Prostate gland (tissue), 2 donors: ENCODE data around the gene EXOC2. TPM values are rescaled to one million over a fixed set of nuclear protein-coding genes. Genes with fewer than 3 reads are reported as not detected.

Experiments used
- DNase-seq: peaks from one replicate; pipeline ENCODE4 v3.0.0-alpha.2; 2019; ENCODE audit warnings: low spot score
- H3K27ac ChIP-seq, 2 donors: fragments of 200-600 bp; sonication (generic); 2 replicates each; pipeline ENCODE4 v1.5.1; 2017 to 2019
- H3K27me3 ChIP-seq: fragments of 200-600 bp; sonication (generic); replicated peaks from 2 replicates; pipeline ENCODE4 v1.5.1; 2019; ENCODE audit not compliant: insufficient read depth
- H3K36me3 ChIP-seq, 2 donors: fragments of 200-600 bp; sonication (generic); 1 replicate in 1 of 2; 2 replicates in 1 of 2; pipeline versions ENCODE4 v1.5.1 to v1.8.1; 2017 to 2019
- H3K4me1 ChIP-seq: fragments of 200-600 bp; sonication (generic); replicated peaks from 2 replicates; pipeline ENCODE4 v1.5.1; 2019
- H3K4me3 ChIP-seq, 2 donors: fragments of 200-600 bp; sonication (generic); 2 replicates each; pipeline ENCODE4 v1.5.1; 2017 to 2019
- H3K9me3 ChIP-seq: fragments of 200-600 bp; sonication (generic); 2 replicates; pipeline ENCODE4 v1.5.1; 2017
- CTCF ChIP-seq, 4 experiments: fragments of 200-600 bp in 2 of 4; fragments of 450-650 bp in 2 of 4; sonication (generic) in 2 of 4; IDR thresholded peaks; 1 replicate in 3 of 4; 2 replicates in 1 of 4; pipeline ENCODE4 v1.5.1; 2016 to 2019; ENCODE audit warnings: antibody characterized with exemption in 4 of 4, mild to moderate bottlenecking in 2 of 4, moderate library complexity in 2 of 4
- POLR2A ChIP-seq: fragments of 450-650 bp; IDR thresholded peaks from one replicate; pipeline ENCODE4 v1.6.1; 2016; ENCODE audit warnings: antibody characterized with exemption, mild to moderate bottlenecking
- POLR2AphosphoS5 ChIP-seq: sonication (generic); formaldehyde crosslinking; IDR thresholded peaks from one replicate; pipeline ENCODE4 v1.6.1; 2017; ENCODE audit warnings: antibody characterized with exemption
- WGBS: methylation state at CpG from one replicate; pipeline ENCODE4 v1.1.5; 2018; 5-methylcytosine and 5-hydroxymethylcytosine counted together
- intact Hi-C: fragments of 100-400 bp; cut with DNase I; formaldehyde crosslinking; loops from one replicate; pipeline ENCODE4 v1.14.2; 2022
- total RNA-seq, 2 donors: library from RNA; depleted of rRNA; stranded (reverse); fragments of >200 nt; gene quantifications; one replicate each; pipeline ENCODE4 v1.1.0, GENCODE V29; 2016

The EXOC2 gene
- total RNA-seq, 2 donors from 2014 or later: 18.2 to 30.8 TPM

DNA sequence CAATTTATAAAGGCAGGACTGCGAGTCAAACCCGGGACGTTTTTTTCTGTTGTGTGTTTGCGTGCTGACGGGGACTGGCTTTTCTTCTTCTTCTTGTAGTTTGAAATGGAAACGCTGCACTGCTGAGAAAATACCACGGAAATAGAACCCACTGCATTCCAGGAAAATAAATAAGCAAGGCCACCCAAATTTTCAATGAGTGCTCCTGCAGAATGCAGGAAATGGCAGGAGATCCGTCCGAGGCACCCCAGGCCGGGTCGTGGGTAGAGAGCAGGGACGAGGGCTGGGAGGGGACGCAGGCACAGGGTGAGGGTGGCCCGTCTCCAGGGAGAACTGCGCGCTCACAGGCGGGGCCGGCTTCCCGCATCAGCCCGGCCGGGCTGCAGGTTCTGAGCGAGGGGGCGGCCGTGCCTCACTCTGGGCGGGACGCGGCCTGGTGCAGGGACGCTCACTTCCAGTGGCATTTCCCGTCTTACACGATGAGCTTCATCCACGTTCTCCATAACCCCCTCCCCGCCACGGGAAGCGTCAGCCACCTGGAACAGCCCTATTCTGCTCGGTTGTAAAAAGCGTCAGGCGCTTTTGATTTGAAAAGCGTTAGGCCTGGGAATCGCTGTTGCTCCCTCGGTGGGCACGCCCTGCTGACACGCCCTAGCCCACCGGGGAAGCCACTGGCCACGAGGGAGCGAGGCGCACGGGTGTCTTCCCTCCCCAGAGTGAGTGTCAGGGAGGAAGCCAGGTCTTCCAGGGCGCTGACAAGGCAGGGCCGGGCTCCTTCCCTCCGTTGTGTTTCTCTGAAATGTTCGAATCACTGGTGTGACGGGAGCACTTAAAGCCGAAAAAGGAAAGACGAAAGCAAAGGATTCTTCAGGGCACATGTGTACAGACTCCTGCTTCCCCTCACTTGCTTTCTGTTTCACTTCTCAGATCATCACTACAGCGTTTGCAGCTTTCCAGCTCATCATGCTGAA lies 17.9 kb upstream of the EXOC2 start:
- peak overlapping the region; percentile 80 to 87 for H3K27ac ChIP-seq
- peak overlapping the region; percentile 45 to 50 for H3K4me3 ChIP-seq
- peak; percentile 70 for TF ChIP-seq POLR2AphosphoS5
- TF ChIP-seq CTCF (IDR thresholded peaks at IDR 0.05): no peak
- 2% methylated on average over 46 of the region's 55 CpGs for WGBS
- H3K9me3 ChIP-seq: no peaks in the 10 kb centered on the region
- no peaks in the 10 kb centered on the region for H3K27me3 ChIP-seq
- no peaks in the 10 kb centered on the region for H3K4me1 ChIP-seq
- DNase-seq: peak; percentile 23
- intact Hi-C loops: loop anchor here (5.0 kb wide), 1 partner anchor 681 kb away; no protein-coding TSS in a partner anchor
- no peaks in the 10 kb centered on the region for H3K36me3 ChIP-seq

- intact Hi-C loops: loop anchor here (5.0 kb wide), 1 partner anchor 683 kb away; no protein-coding TSS in a partner anchor
- TF ChIP-seq POLR2AphosphoS5: no peak
- TF ChIP-seq CTCF (IDR thresholded peaks at IDR 0.05): no peak
- TF ChIP-seq POLR2A: no peak
These were observed 16.6 kb upstream of the EXOC2 start for GRCh38 chr6:709471-710056.

DNA sequence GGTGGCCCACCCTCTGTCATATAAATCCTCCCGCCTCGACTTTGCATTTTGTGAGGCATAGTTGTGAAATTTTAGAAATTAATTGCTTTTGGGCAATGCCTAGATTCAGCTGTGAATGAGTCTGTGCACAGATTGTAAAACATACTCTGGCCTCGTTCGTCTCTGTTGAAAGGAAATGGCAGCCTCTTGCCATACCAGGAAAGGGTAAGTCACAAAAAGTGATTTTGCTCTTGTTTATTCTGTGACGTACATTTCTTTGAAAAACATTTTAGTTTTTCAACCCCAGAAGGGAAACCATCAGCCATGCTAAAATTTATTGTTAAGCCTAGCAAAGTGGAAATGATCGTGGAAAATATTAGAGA lies 15.3 kb upstream of the EXOC2 start:
- Histone ChIP-seq H3K36me3 (no peaks in the 10 kb centered on the region), H3K9me3 (no peaks in the 10 kb centered on the region), H3K4me1 (no peaks in the 10 kb centered on the region), H3K27me3 (no peaks in the 10 kb centered on the region), H3K4me3 (no peak overlapping the region), H3K27ac (no peak overlapping the region)
- WGBS: 81% methylated on average over 6 of the region's 6 CpGs
- TF ChIP-seq POLR2A (no peak), CTCF (IDR thresholded peaks at IDR 0.05) (no peak), POLR2AphosphoS5 (no peak)
- DNase-seq: no peak
- intact Hi-C loops: no loop called here

More at GRCh38 chr6:709471-710056, 16.6 kb upstream of the EXOC2 start:
- Histone ChIP-seq H3K4me1 (no peaks in the 10 kb centered on the region), H3K9me3 (no peaks in the 10 kb centered on the region), H3K27ac (peak overlapping the region in 1 of 2 donors; percentile 80), H3K36me3 (no peaks in the 10 kb centered on the region), H3K27me3 (no peaks in the 10 kb centered on the region), H3K4me3 (no peak overlapping the region)
- WGBS: 96% methylated on average over 3 of the region's 3 CpGs
- no peak for DNase-seq

- WGBS: 89% methylated on average over 10 of the region's 10 CpGs
- Histone ChIP-seq H3K27me3 (no peaks in the 10 kb centered on the region), H3K4me3 (no peak overlapping the region), H3K4me1 (no peaks in the 10 kb centered on the region), H3K36me3 (no peaks in the 10 kb centered on the region), H3K9me3 (no peaks in the 10 kb centered on the region), H3K27ac (no peak overlapping the region)
- no peak for TF ChIP-seq POLR2AphosphoS5
- intact Hi-C loops: no loop called here
- DNase-seq: no peak
These were observed 14.8 kb upstream of the EXOC2 start for GRCh38 chr6:707576-708236.

- no peak overlapping the region for H3K27ac ChIP-seq
- TF ChIP-seq POLR2A (no peak), CTCF (IDR thresholded peaks at IDR 0.05) (no peak), POLR2AphosphoS5 (no peak)
- H3K36me3 ChIP-seq: no peaks in the 10 kb centered on the region
- H3K27me3 ChIP-seq: no peaks in the 10 kb centered on the region
- H3K9me3 ChIP-seq: no peaks in the 10 kb centered on the region
- H3K4me1 ChIP-seq: no peaks in the 10 kb centered on the region
- 90% methylated on average over 8 of the region's 8 CpGs for WGBS
- DNase-seq: no peak
- intact Hi-C loops: no loop called here
- H3K4me3 ChIP-seq: no peak overlapping the region
These were observed 14.0 kb upstream of the EXOC2 start for GRCh38 chr6:706819-707381.
